Measurements from ENCODE around the gene EML4. TPM values are rescaled to one million over a fixed set of nuclear protein-coding genes. Genes with fewer than 3 reads are reported as not detected.

The EML4 gene
- total RNA-seq, 1 experiment from 2014 or later = 107 TPM

Other genes with a start within 250 kb of the EML4 start
- 14.8 TPM for gene PKDCC, start 121.3 kb upstream of the EML4 start, total RNA-seq (2021; ENCODE audit: unreplicated experiment)
- 132 TPM for gene COX7A2L, start 191.9 kb downstream of the EML4 start, total RNA-seq (2021; ENCODE audit: unreplicated experiment)

Measured in Panc1 (cell line).